Measurements from ENCODE around the gene EGR1.
A peak's percentile ranks its signal among the peaks of the same experiment; 100 is the strongest.
"Not testable (repeated sequence)": the region's sequence is repeated elsewhere in the genome, so short reads cannot be mapped to it uniquely, and the experiment has no call there.

EGR1 gene

DNA sequence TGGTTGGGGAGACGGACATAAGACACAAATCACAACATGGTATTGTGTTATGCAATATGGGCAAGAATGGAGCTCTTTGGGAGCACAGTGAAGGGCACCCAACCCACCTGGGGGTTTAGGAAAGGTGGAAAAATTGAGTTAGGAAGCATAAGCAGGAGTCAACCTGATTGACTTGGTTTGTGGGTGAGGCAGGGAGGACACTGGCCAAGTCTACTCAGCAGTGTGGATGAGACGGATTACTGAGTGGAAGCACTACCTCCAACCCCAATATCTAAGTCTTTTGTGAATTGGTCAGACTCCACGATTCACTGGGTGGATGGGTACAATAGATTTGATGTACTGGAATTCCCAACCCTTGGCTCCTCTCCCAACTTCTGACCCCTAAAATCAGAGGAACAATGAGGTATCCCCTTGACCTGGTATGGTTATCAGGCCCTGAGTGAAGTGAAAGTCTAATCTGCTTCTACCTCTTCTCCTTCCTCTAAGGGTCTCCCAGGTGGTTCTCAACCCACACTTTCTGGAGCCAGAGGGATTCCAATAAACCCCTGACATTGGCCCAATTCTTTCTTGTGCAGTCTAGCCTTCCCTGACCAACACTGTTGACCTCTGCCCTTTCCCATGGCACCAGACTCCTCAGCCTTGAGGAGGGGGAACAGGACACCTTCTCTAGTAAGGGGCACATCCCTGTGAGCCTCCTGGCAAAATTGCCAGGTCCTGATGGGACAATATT, 5.2 kb downstream of the EGR1 start:
- H3K4me3 ChIP-seq (ENCODE audit: low read length) = no peak overlapping the region
- H3K27ac ChIP-seq (ENCODE audit: low read length) = no peak overlapping the region
- WGBS (ENCODE audit: insufficient coverage, insufficient read length) = no CpG with 5 or more reads among the region's 3 CpGs
- peaks cover 2% of the 10 kb centered on the region for H3K4me1 ChIP-seq (ENCODE audit: control insufficient read depth, insufficient read depth, low read length)
- peaks cover 11% of the 10 kb centered on the region; the same call in 1 of the 2 replicates for H3K36me3 ChIP-seq (ENCODE audit: control insufficient read depth, insufficient read depth, low read length)
- H3K27me3 ChIP-seq (ENCODE audit: control insufficient read depth, insufficient read depth, low read length) = peaks cover 2% of the 10 kb centered on the region; the same call in 1 of the 2 replicates
- DNase-seq (ENCODE audit: low read depth, low spot score) = no peak
- H3K9me3 ChIP-seq (ENCODE audit: control insufficient read depth, insufficient read depth, low read length) = no peaks in the 10 kb centered on the region

DNA sequence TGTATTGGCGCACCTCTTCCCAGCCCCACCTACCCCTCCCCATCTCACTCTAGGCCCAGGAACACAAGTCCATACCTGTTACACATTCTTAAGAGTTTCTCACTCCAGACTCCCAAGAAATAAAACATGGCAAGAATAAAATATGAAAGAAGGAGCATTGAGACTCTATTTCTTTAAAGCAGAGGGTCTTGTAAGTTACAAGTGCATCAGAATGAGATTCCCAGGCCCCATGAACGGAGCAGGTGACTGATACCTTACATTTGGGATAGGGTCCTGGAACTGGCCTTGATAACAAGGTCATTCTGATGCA, 5.7 kb downstream of the EGR1 start:
- no peaks in the 10 kb centered on the region for H3K9me3 ChIP-seq (ENCODE audit: control insufficient read depth, insufficient read depth, low read length)
- H3K4me3 ChIP-seq (ENCODE audit: low read length) = no peak overlapping the region
- DNase-seq (ENCODE audit: low read depth, low spot score) = no peak
- no peak overlapping the region for H3K27ac ChIP-seq (ENCODE audit: low read length)
- peaks cover 2% of the 10 kb centered on the region; the same call in 1 of the 2 replicates for H3K27me3 ChIP-seq (ENCODE audit: control insufficient read depth, insufficient read depth, low read length)
- WGBS (ENCODE audit: insufficient coverage, insufficient read length) = no CpG with 5 or more reads among the region's 2 CpGs
- H3K4me1 ChIP-seq (ENCODE audit: control insufficient read depth, insufficient read depth, low read length) = peaks cover 2% of the 10 kb centered on the region
- H3K36me3 ChIP-seq (ENCODE audit: control insufficient read depth, insufficient read depth, low read length) = peaks cover 11% of the 10 kb centered on the region; the same call in 1 of the 2 replicates

DNA sequence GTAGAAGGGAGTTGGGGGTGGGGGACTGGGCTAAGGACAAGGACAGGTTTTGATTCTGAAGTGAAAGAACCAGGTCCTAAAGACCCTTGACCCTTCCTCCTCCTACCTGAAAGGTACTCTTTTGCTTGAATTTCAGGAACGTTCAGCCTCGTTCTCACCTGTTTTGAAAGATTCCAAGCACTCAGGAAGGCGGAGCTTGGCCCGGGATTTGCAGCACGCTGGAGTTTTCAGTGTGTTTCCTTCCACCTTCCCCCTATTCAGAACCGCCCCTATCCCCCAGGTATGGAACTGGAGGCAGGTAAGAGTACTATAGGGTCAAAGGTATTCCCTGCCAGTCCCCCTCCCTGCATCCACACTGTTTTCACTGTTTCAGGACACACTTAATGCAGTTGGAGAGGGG, 7.1 kb downstream of the EGR1 start:
- Histone ChIP-seq H3K36me3 (ENCODE audit: control insufficient read depth, insufficient read depth, low read length) (peaks cover 5% of the 10 kb centered on the region; the same call in 1 of the 2 replicates), H3K4me3 (ENCODE audit: low read length) (no peak overlapping the region), H3K9me3 (ENCODE audit: control insufficient read depth, insufficient read depth, low read length) (no peaks in the 10 kb centered on the region), H3K27me3 (ENCODE audit: control insufficient read depth, insufficient read depth, low read length) (no peaks in the 10 kb centered on the region), H3K4me1 (ENCODE audit: control insufficient read depth, insufficient read depth, low read length) (peaks cover 2% of the 10 kb centered on the region; the same call in 1 of the 2 replicates), H3K27ac (ENCODE audit: low read length) (no peak overlapping the region)
- WGBS (ENCODE audit: insufficient coverage, insufficient read length) = no CpG with 5 or more reads among the region's 6 CpGs
- DNase-seq (ENCODE audit: low read depth, low spot score) = no peak

DNA sequence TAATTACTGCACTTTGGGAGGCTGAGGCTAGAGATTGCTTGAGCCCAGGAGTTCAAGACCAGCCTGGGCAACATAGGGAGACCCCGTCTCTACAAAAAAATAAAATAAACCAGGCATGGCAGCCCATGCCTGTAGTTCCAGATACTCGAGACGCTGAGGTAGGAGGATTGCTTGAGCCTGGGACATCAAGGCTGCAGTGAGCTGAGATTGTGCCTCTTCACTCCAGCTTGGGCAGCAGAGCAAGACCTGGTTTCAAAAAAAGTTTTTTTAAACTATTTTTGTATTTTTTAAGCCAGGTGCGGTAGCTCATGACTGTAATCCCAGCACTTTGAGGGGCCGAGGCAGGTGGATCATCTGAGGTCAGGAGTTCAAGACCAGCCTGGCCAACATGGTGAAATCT, 7.9 kb downstream of the EGR1 start:
- DNase-seq (ENCODE audit: low read depth, low spot score); H3K4me3 ChIP-seq (ENCODE audit: low read length); H3K9me3 ChIP-seq (ENCODE audit: control insufficient read depth, insufficient read depth, low read length); H3K36me3 ChIP-seq (ENCODE audit: control insufficient read depth, insufficient read depth, low read length); H3K4me1 ChIP-seq (ENCODE audit: control insufficient read depth, insufficient read depth, low read length); H3K27me3 ChIP-seq (ENCODE audit: control insufficient read depth, insufficient read depth, low read length); H3K27ac ChIP-seq (ENCODE audit: low read length): not testable (repeated sequence)
- WGBS (ENCODE audit: insufficient coverage, insufficient read length) = no CpG with 5 or more reads among the region's 5 CpGs

DNA sequence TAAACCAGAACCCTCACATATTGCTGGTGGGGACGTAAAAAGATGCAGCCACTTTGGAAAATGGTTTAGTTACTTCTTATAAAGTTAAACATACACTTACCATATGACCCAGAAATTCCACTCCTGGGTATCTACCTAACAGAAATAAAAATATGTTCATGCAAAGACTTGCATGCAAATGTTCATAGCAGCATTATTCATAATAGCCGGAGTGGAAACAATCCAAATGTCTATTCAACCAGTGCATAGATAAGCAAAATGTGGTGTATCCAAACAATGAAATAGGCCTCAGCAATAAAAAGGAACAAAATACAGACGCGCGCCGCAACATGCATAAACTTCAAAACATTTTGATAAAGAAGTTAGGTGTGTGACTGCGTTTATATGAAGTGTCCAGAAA, 11.6 kb downstream of the EGR1 start:
- Histone ChIP-seq H3K36me3 (ENCODE audit: control insufficient read depth, insufficient read depth, low read length) (no peaks in the 10 kb centered on the region), H3K4me3 (ENCODE audit: low read length) (no peak overlapping the region), H3K9me3 (ENCODE audit: control insufficient read depth, insufficient read depth, low read length) (no peaks in the 10 kb centered on the region), H3K27ac (ENCODE audit: low read length) (no peak overlapping the region), H3K27me3 (ENCODE audit: control insufficient read depth, insufficient read depth, low read length) (no peaks in the 10 kb centered on the region), H3K4me1 (ENCODE audit: control insufficient read depth, insufficient read depth, low read length) (peaks cover 2% of the 10 kb centered on the region; the same call in 1 of the 2 replicates)
- DNase-seq (ENCODE audit: low read depth, low spot score) = no peak
- WGBS (ENCODE audit: insufficient coverage, insufficient read length) = no CpG with 5 or more reads among the region's 7 CpGs

DNA sequence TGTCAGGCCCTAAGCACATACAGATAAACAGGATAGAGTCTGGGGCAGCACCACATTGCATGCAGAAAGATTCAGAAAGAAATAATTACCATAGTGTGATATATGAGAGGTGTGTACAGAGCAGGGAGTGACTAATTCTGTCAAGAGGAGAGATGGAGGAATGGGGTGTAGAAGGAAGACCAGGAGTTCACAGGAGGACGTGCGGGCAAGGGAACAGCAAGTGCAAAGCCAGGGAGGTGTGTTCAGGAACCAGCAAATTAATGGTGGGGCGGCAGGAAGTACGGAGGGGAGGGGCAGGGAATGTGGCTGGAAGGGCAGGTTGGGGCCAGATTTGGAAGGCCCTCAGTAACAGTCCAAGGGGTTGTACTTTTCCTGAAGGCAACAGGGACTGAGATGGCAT, 17.4 kb downstream of the EGR1 start:
- Histone ChIP-seq H3K36me3 (ENCODE audit: control insufficient read depth, insufficient read depth, low read length) (no peaks in the 10 kb centered on the region), H3K27ac (ENCODE audit: low read length) (no peak overlapping the region), H3K27me3 (ENCODE audit: control insufficient read depth, insufficient read depth, low read length) (no peaks in the 10 kb centered on the region), H3K4me3 (ENCODE audit: low read length) (no peak overlapping the region), H3K9me3 (ENCODE audit: control insufficient read depth, insufficient read depth, low read length) (no peaks in the 10 kb centered on the region), H3K4me1 (ENCODE audit: control insufficient read depth, insufficient read depth, low read length) (no peaks in the 10 kb centered on the region)
- no peak for DNase-seq (ENCODE audit: low read depth, low spot score)
- WGBS (ENCODE audit: insufficient coverage, insufficient read length) = no CpG with 5 or more reads among the region's 4 CpGs

DNA sequence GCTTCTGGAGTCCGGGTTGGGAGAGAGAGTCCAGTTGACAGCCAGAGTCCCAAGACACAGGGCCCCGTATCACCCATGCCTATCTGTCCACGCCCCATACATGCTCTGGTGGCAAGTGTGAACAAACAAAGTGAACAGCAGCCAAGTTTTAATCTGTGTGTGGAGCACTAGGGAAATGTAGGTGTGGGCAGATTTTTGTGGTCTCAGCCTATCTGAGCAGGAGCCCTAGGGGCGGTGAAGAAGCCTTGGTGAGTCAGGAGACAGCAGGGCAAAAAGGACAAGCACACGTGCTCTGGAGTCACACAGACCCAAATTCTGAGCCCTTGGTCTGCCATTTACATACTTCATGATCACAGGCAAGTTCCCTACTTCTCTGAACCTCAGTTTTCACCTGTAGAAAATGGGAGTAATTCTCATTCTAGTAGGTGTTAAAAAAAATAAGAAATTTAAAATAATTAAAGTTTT, 23.2 kb downstream of the EGR1 start:
- Histone ChIP-seq H3K4me1 (ENCODE audit: control insufficient read depth, insufficient read depth, low read length) (peaks cover 11% of the 10 kb centered on the region), H3K27ac (ENCODE audit: low read length) (no peak overlapping the region), H3K4me3 (ENCODE audit: low read length) (no peak overlapping the region), H3K9me3 (ENCODE audit: control insufficient read depth, insufficient read depth, low read length) (no peaks in the 10 kb centered on the region), H3K36me3 (ENCODE audit: control insufficient read depth, insufficient read depth, low read length) (no peaks in the 10 kb centered on the region), H3K27me3 (ENCODE audit: control insufficient read depth, insufficient read depth, low read length) (peaks cover 7% of the 10 kb centered on the region; the same call in 1 of the 2 replicates)
- WGBS (ENCODE audit: insufficient coverage, insufficient read length) = no CpG with 5 or more reads among the region's 5 CpGs
- DNase-seq (ENCODE audit: low read depth, low spot score) = no peak

DNA sequence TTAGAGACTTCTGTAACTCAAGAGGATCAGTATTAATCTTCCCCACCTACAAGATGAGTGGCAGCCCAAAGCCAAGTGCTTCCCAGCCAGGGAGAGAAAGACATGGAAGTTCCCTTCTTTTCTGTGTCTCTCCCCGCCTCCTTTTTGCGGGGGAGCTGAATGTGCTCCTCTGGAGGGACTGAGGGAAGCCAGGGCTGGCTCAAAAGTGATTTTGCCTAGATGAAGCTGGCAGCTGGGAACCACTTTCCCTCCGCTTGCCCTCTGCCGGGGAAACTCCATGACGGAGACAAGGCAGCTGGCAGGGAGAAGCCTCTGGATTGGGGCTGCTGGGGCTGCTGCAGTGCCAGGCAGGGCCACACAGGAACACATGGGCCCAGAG, 24.4 kb downstream of the EGR1 start:
- peaks cover 11% of the 10 kb centered on the region for H3K4me1 ChIP-seq (ENCODE audit: control insufficient read depth, insufficient read depth, low read length)
- no CpG with 5 or more reads among the region's 5 CpGs for WGBS (ENCODE audit: insufficient coverage, insufficient read length)
- peaks cover 7% of the 10 kb centered on the region; the same call in 1 of the 2 replicates for H3K27me3 ChIP-seq (ENCODE audit: control insufficient read depth, insufficient read depth, low read length)
- no peaks in the 10 kb centered on the region for H3K36me3 ChIP-seq (ENCODE audit: control insufficient read depth, insufficient read depth, low read length)
- no peak overlapping the region for H3K4me3 ChIP-seq (ENCODE audit: low read length)
- no peak overlapping the region for H3K27ac ChIP-seq (ENCODE audit: low read length)
- H3K9me3 ChIP-seq (ENCODE audit: control insufficient read depth, insufficient read depth, low read length) = no peaks in the 10 kb centered on the region
- no peak for DNase-seq (ENCODE audit: low read depth, low spot score)

DNA sequence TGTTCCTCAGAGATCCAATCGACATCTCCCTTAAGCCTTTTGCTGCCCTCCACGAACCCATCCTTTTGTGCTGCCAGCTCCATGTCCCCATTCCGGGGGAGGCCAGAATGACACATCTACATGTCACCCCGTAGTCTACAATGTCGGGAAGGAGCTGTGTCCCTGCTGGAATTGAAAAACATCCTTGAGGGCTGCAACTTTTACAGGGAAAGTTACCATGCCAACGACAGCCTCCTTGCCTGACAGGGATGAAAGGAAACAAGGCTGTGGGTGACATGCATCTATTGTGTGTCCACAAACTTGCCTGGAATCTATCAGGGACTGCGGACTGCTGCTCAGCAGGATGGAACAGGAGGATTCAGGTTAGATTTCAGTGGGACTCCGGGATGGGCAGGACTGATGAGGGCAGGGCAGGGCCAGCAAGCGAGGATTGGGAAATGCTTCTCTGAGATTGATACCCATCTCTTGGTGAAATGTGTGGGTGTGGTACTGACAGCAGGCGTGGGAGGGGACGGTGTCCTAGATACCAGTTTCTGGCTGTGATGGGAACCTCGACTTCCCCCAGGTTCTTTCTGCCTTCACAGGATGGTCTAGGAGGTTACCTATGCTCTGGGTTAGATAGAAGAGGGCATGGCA, 25.5 kb downstream of the EGR1 start:
- no peak for DNase-seq (ENCODE audit: low read depth, low spot score)
- Histone ChIP-seq H3K9me3 (ENCODE audit: control insufficient read depth, insufficient read depth, low read length) (no peaks in the 10 kb centered on the region), H3K4me3 (ENCODE audit: low read length) (no peak overlapping the region), H3K27ac (ENCODE audit: low read length) (no peak overlapping the region), H3K36me3 (ENCODE audit: control insufficient read depth, insufficient read depth, low read length) (no peaks in the 10 kb centered on the region), H3K27me3 (ENCODE audit: control insufficient read depth, insufficient read depth, low read length) (peaks cover 7% of the 10 kb centered on the region; the same call in 1 of the 2 replicates), H3K4me1 (ENCODE audit: control insufficient read depth, insufficient read depth, low read length) (peaks cover 11% of the 10 kb centered on the region)
- WGBS (ENCODE audit: insufficient coverage, insufficient read length) = no CpG with 5 or more reads among the region's 12 CpGs

DNA sequence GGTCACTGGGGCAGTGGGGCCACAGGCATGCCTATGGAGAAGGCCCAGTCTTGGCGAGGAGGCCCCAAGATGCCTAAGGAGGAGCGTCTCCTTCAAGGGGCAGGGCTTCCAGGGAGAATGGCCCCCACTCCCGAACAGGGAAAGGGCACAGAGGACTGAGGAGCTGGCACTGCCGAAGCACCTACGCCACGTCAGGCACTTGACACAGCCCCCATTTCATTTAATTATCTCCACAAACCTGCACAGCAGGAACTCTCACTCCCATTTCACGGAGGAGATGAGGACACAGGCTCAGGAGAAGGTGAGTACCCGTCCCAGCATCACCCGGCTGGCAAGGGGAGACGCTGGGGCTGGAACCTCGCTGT, 26.0 kb downstream of the EGR1 start:
- Histone ChIP-seq H3K36me3 (ENCODE audit: control insufficient read depth, insufficient read depth, low read length) (no peaks in the 10 kb centered on the region), H3K27me3 (ENCODE audit: control insufficient read depth, insufficient read depth, low read length) (peaks cover 7% of the 10 kb centered on the region; the same call in 1 of the 2 replicates), H3K4me1 (ENCODE audit: control insufficient read depth, insufficient read depth, low read length) (peaks cover 11% of the 10 kb centered on the region), H3K27ac (ENCODE audit: low read length) (no peak overlapping the region), H3K4me3 (ENCODE audit: low read length) (peak overlapping the region; percentile 44; the same call in 1 of the 2 replicates), H3K9me3 (ENCODE audit: control insufficient read depth, insufficient read depth, low read length) (no peaks in the 10 kb centered on the region)
- DNase-seq (ENCODE audit: low read depth, low spot score) = no peak
- no CpG with 5 or more reads among the region's 11 CpGs for WGBS (ENCODE audit: insufficient coverage, insufficient read length)
